Fibroblast of mammary gland (primary cell): Measurements from ENCODE around the gene UPK1A.
A peak's percentile ranks its signal among the peaks of the same experiment; 100 is the strongest.

ENCODE experiments used
- DNase-seq: peaks from one replicate; pipeline ENCODE4 v3.0.0-alpha.2; 2010; ENCODE audit warnings: low read depth
- H3K4me3 ChIP-seq: 2 replicates; pipeline ENCODE4 v1.5.1; 2011; ENCODE audit warnings: low read depth, mild to moderate bottlenecking, low read length, moderate library complexity; ENCODE audit not compliant: control insufficient read depth
- CTCF ChIP-seq: conservative IDR thresholded peaks from 2 replicates; pipeline ENCODE4 v1.5.1; 2011; ENCODE audit warnings: low read depth, low read length, inconsistent platforms; ENCODE audit not compliant: control insufficient read depth, insufficient read depth

The UPK1A gene

DNA sequence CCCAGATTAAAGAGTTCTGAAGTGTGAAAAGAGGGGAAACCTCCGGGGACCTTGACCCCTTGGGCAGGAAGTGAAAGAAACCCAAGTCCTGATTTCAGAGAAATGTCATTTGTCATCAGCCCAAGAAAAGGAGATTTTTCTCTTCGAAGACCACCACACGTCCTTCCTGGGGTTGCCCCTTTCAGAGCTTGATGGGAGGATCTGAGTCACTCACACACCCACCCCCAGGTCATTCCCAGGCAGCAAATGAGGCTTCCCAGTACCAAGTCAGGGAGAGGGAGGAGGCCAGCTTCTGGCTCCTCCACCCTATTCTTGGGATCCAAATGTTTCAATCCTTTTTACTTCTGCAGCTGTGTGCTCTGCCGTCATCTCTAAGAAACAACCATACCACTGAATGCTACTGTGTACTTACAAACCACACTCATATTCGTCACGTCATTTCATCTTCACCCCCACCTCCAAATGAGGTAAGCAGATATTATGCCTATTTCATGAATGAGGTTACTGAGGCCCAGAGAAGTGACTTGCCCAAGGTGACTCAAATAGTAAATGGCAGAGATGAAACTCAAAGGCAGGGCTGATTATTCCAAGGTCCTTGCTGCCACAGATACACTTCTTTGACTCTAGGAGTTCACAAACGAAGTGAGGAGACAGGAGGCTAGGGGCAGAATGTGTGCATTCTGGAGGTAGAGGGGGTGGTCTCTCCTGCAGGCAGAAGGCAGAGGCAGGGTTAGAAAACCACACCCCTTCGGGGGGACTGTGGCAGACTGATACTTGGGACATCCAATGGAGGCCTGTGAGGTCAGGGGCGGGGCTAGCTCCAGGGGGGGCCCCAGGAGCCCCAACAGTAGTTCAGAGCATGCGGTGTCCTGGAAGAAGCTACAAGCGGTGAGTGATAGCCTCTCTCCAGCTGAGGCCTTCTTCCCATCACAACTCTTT lies 46.5 kb downstream of the UPK1A start:
- peak; percentile 22 for DNase-seq
- TF ChIP-seq CTCF, result no peak
- no peak overlapping the region for H3K4me3 ChIP-seq

DNA sequence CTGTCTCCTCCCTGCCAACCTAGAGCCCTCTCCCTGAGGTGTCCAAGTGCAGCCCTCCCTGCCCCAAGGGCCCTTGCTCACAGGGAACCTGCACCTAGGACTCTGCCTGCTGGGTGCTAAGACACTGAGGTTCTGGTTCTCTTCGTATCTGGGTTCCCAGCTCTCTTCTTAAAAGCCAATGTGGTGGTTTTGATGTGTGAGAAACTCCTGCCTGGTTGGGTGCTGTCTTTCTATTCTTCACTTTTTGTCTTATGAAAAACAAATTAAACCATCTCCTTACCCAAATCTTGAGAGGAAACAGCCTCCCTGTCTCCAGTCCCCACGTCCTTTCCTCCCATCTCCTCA lies 47.2 kb downstream of the UPK1A start:
- no peak for TF ChIP-seq CTCF
- H3K4me3 ChIP-seq, result no peak overlapping the region
- DNase-seq, result no peak

- no peak for TF ChIP-seq CTCF
- no peak overlapping the region for H3K4me3 ChIP-seq
These were observed 47.7 kb downstream of the UPK1A start for GRCh38 chr19:35713904-35714495.

DNA sequence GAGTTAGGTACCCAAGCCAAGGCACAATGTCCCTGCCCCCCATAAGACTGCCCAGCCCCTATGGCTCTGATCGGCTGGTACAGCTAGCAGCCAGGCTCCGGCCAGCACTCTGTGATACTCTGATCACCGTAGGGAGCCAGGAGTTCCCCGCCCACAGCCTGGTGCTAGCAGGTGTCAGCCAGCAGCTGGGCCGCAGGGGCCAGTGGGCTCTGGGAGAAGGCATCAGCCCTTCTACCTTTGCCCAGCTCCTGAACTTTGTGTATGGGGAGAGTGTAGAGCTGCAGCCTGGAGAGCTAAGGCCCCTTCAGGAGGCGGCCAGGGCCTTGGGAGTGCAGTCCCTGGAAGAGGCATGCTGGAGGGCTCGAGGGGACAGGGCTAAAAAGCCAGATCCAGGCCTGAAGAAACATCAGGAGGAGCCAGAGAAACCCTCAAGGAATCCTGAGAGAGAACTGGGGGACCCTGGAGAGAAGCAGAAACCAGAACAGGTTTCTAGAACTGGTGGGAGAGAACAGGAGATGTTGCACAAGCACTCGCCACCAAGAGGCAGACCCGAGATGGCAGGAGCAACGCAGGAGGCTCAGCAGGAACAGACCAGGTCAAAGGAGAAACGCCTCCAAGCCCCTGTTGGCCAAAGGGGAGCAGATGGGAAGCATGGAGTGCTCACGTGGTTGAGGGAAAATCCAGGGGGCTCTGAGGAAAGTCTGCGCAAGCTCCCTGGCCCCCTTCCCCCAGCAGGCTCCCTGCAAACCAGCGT lies 48.5 kb downstream of the UPK1A start:
- H3K4me3 ChIP-seq, result no peak overlapping the region
- no peak for DNase-seq
- no peak for TF ChIP-seq CTCF

More at GRCh38 chr19:35713904-35714495, 47.7 kb downstream of the UPK1A start:
- no peak for DNase-seq

- no peak overlapping the region for H3K4me3 ChIP-seq
- DNase-seq, result no peak
- no peak for TF ChIP-seq CTCF
These were observed 49.1 kb downstream of the UPK1A start for GRCh38 chr19:35715355-35715809.

GRCh38 chr19:35715981-35716800 lies 49.9 kb downstream of the UPK1A start:
- peak overlapping the region; percentile 75 for H3K4me3 ChIP-seq
- DNase-seq, result no peak
- no peak for TF ChIP-seq CTCF
